ENCODE data around the gene POLR2H.

DNA sequence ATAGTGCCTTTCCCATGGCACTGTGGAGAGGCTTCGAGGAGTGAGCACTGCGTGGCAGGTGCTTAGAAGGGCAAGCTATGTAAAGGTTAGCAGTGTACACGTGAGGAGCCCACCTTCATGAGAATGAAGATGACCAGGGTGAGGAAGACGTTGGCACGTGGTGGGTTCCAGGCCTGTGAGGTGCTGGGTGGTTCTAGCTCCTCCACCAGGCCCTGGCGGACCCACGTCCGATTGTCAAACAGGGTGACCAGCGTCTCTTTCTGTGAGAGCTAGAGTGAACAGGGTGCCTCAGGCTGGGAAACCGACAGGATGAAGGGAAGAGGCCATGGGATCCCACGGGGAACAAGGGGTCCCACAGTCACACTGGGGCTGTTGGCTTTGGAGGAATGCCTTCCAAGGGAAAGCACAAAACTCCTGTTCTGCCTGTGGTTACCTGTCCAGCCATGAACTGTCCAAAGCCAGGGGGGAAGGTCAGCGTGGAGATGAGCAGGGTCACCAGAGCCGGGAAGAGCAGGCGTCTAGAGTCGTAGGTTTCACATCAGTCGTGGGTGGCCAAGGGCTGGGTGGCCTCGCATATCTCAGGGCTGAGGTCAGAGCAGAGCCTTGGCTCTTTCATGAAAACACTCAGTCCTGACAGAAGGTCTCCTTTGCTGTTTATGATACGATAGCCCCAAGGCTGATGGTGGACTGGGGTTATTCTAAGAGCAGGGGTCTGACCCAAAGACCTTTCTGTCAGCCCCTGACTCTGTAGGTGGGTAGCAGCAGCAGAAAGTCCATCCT is 6.1 kb upstream of the POLR2H start:
- TF ChIP-seq GATA3 (IDR thresholded peaks at IDR 0.05; ENCODE audit: low read depth, low read length): no peak
- no peak for TF ChIP-seq GATA2 (IDR thresholded peaks at IDR 0.05; ENCODE audit: low read depth, low read length)
